ENCODE results near the gene TRIM33. TPM values are rescaled to one million over a fixed set of nuclear protein-coding genes. Genes with fewer than 3 reads are reported as not detected.

Gene TRIM33
- total RNA-seq = 10 to 100 TPM; 70.6 to 91.5 (median 86.1) TPM
- 114 TPM for total RNA-seq (2013)

- intact Hi-C loops (cut with micrococcal nuclease) = loop anchor here (1.0 to 5.0 kb wide), 4 partner anchors 34 to 534 kb away; partner anchors contain the start of genes BCAS2 and OLFML3
- peaks cover 30% of the 10 kb centered on the region for H3K4me1 ChIP-seq (ENCODE audit: control insufficient read depth, insufficient read depth, low read length)
- H3K27me3 ChIP-seq (ENCODE audit: control insufficient read depth, insufficient read depth, low read length) = no peaks in the 10 kb centered on the region
- no peaks in the 10 kb centered on the region for H3K9me3 ChIP-seq (ENCODE audit: control insufficient read depth, insufficient read depth, low read length)
- ATAC-seq (peak; percentile 76 to 93 (median 81)), DNase-seq (peak; percentile 91 to 98)
- H3K9me3 Mint-ChIP-seq = no peaks in the 10 kb centered on the region
- peak within 1 kb of the TSS; percentile 89 for H3K4me3 ChIP-seq (ENCODE audit: low read length)
- H3K36me3 ChIP-seq (ENCODE audit: control insufficient read depth, insufficient read depth, low read length) = peaks cover 5% of the 10 kb centered on the region
- no peaks in the 10 kb centered on the region for H3K36me3 Mint-ChIP-seq
- no peaks in the 10 kb centered on the region for H3K27me3 Mint-ChIP-seq (ENCODE audit: low read depth in 2 of 2)
- WGBS (ENCODE audit: insufficient coverage) = under 1% methylated on average over 90 of the region's 90 CpGs
- peak within 1 kb of the TSS; percentile 100 for H3K27ac Mint-ChIP-seq
- H3K4me3 Mint-ChIP-seq = peak within 1 kb of the TSS; percentile 100
- peak within 1 kb of the TSS; percentile 92 for H3K27ac ChIP-seq (ENCODE audit: low read length)
- peaks cover 48 to 57% of the 10 kb centered on the region in 2 donors for H3K4me1 Mint-ChIP-seq
- TF ChIP-seq, protein P1, sequence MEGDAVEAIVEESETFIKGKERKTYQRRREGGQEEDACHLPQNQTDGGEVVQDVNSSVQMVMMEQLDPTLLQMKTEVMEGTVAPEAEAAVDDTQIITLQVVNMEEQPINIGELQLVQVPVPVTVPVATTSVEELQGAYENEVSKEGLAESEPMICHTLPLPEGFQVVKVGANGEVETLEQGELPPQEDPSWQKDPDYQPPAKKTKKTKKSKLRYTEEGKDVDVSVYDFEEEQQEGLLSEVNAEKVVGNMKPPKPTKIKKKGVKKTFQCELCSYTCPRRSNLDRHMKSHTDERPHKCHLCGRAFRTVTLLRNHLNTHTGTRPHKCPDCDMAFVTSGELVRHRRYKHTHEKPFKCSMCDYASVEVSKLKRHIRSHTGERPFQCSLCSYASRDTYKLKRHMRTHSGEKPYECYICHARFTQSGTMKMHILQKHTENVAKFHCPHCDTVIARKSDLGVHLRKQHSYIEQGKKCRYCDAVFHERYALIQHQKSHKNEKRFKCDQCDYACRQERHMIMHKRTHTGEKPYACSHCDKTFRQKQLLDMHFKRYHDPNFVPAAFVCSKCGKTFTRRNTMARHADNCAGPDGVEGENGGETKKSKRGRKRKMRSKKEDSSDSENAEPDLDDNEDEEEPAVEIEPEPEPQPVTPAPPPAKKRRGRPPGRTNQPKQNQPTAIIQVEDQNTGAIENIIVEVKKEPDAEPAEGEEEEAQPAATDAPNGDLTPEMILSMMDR (IDR thresholded peaks at IDR 0.05) = no peak
Measured at GRCh38 chr1:114511032-114511785, at the start of gene TRIM33. TRIM33 (minus strand) TSS chr1:114511203; CDS start chr1:114511076, 127 bp downstream.

GRCh38 chr1:114559356-114559755 is 48.4 kb upstream of the TRIM33 start:
- H3K27me3 ChIP-seq (ENCODE audit: control insufficient read depth, insufficient read depth, low read length) = no peaks in the 10 kb centered on the region
- no peaks in the 10 kb centered on the region for H3K4me1 Mint-ChIP-seq
- no peaks in the 10 kb centered on the region for H3K36me3 ChIP-seq (ENCODE audit: control insufficient read depth, insufficient read depth, low read length)
- H3K4me3 Mint-ChIP-seq = no peak overlapping the region
- TF ChIP-seq, protein P1 (IDR thresholded peaks at IDR 0.05) = no peak
- H3K27me3 Mint-ChIP-seq (ENCODE audit: low read depth in 2 of 2) = no peaks in the 10 kb centered on the region
- H3K9me3 Mint-ChIP-seq = no peaks in the 10 kb centered on the region
- no peak overlapping the region for H3K27ac ChIP-seq (ENCODE audit: low read length)
- intact Hi-C loops (cut with micrococcal nuclease) = loop anchor here (2.0 to 5.0 kb wide), 2 partner anchors 213 to 582 kb away; partner anchors contain the start of gene OLFML3
- ATAC-seq (no peak), DNase-seq (no peak)
- H3K36me3 Mint-ChIP-seq = no peaks in the 10 kb centered on the region
- WGBS (ENCODE audit: insufficient coverage) = 72% methylated on average over 2 of the region's 3 CpGs
- no peak overlapping the region for H3K4me3 ChIP-seq (ENCODE audit: low read length)
- H3K9me3 ChIP-seq (ENCODE audit: control insufficient read depth, insufficient read depth, low read length) = no peaks in the 10 kb centered on the region
- no peak overlapping the region for H3K27ac Mint-ChIP-seq
- peaks cover 2% of the 10 kb centered on the region for H3K4me1 ChIP-seq (ENCODE audit: control insufficient read depth, insufficient read depth, low read length)

DNA sequence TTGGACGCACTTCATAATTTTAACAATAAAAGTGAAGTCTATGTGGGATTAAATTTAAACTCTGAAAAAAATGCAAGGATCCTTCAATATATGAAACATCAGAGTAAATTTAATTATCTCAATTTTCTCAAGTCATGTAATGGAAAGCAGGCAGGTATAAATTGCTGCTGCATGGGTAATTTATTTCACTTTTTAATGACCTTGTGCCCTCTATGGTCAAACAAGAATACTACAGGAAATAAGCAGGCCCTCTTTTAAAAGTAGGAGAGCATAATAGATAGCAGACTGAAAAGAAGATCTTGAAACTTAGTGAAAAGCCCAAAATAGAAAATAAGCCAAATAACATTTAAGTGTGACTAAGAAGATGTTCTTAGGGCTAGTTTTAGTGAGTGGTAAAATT is 47.5 kb upstream of the TRIM33 start:
- H3K9me3 Mint-ChIP-seq = no peaks in the 10 kb centered on the region
- Histone ChIP-seq H3K9me3 (ENCODE audit: control insufficient read depth, insufficient read depth, low read length) (no peaks in the 10 kb centered on the region), H3K4me1 (ENCODE audit: control insufficient read depth, insufficient read depth, low read length) (peaks cover 2% of the 10 kb centered on the region), H3K27me3 (ENCODE audit: control insufficient read depth, insufficient read depth, low read length) (no peaks in the 10 kb centered on the region), H3K36me3 (ENCODE audit: control insufficient read depth, insufficient read depth, low read length) (no peaks in the 10 kb centered on the region), H3K4me3 (ENCODE audit: low read length) (no peak overlapping the region), H3K27ac (ENCODE audit: low read length) (no peak overlapping the region)
- no CpG with 5 or more reads among the region's 1 CpG for WGBS (ENCODE audit: insufficient coverage)
- H3K4me3 Mint-ChIP-seq = no peak overlapping the region
- intact Hi-C loops (cut with micrococcal nuclease) = loop anchor here (2.0 to 5.0 kb wide), 2 partner anchors 212 to 581 kb away; partner anchors contain the start of gene OLFML3
- DNase-seq = peak in 1 of 2 donors; percentile 46
- no peak overlapping the region for H3K27ac Mint-ChIP-seq
- no peaks in the 10 kb centered on the region for H3K4me1 Mint-ChIP-seq
- H3K27me3 Mint-ChIP-seq (ENCODE audit: low read depth in 2 of 2) = no peaks in the 10 kb centered on the region
- H3K36me3 Mint-ChIP-seq = no peaks in the 10 kb centered on the region
- peak in 2 of 3 donors; percentile 58 to 73 for ATAC-seq
- TF ChIP-seq, protein P1 (IDR thresholded peaks at IDR 0.05) = peak; percentile 59
